NCI-H1930 (cell line): ENCODE data around the gene WDR77.

Experiments used
- DNase-seq, 2 experiments: peaks; one replicate each; lab custom pipeline; 2025; lab: John Stamatoyannopoulos, UW

Gene WDR77

GRCh38 chr1:111469539-111469938 is 20.5 kb upstream of the WDR77 start:
- DNase-seq, result no peak

DNA sequence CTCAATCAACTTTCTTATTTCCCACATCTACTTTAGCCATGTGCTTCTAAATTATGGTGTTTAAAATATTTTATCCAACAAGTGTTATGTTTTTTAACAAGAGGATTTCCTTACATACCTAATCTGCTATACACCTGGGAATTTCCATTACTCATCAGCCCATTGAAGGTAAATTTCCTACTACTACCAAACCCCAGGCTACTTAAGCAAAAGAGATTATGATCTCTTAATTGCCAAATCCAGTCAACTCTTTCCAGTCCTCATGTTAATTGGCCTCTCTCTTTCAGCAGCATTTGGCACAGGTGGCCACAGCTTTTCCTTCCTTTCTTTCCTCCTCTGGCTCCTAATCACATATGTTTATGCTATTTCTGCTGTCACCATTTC is 19.7 kb upstream of the WDR77 start:
- DNase-seq, result no peak

DNA sequence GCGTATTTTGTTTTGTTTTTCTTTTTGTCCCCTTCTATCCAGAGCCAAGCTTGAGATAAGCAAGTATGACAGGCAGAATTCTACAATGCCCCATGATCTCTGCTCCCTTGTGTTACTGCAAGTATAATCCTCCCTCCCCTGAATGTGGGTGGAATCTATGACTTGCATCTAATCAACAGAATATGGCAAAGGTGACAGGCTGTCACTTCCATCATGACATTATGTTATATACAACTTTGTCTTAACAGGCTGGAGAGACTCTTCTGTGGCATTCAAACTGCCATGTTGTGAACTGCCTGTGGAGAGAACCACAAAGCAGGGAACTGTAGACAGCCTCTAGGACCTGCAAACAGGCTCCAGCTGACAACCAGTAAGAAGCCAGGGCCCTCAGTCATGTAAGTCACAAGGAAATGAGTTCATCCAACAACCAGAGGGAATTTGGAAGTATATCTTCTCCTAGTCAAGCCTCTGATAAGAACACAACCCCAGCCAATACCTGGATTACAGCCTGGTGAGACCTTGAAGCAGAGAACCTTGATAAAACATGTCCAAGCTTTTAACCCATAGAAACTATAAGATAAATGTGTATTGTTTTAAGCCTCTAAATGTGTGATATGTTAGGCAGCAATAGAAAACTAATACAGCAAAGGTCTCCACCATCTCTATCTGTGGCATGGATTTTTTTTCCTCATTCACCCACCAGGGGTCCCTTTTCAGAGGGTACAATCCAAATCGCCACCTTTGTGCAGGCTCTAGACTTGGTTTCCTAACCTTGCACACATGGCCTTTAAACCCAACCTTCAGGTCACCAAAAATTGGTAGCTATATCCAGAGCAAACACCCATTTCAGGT is 19.0 kb upstream of the WDR77 start:
- DNase-seq, result no peak

GRCh38 chr1:111466480-111466879 is 17.4 kb upstream of the WDR77 start:
- DNase-seq, result no peak

DNA sequence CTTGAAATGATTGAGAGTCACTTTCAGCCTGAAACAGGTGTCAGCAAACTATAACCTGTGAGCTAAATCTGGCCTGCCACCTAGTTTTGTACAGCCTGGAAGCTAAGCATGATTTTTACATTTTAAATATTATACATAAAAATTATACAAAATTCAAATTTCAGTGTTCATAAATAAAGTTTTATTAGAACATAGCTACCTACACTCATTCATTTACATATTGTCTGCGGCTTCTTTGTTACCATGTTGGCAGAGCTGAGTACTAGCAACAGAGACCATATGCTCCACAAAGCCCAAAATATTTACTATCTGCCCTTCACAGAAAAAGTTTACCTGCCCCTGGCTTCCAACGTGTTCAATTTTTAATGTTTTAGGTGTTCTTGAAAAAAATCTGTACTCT is 16.7 kb upstream of the WDR77 start:
- no peak for DNase-seq

- DNase-seq, result no peak
These were observed 14.1 kb upstream of the WDR77 start for GRCh38 chr1:111463029-111463683.

GRCh38 chr1:111462370-111463028 is 13.4 kb upstream of the WDR77 start:
- no peak for DNase-seq

DNA sequence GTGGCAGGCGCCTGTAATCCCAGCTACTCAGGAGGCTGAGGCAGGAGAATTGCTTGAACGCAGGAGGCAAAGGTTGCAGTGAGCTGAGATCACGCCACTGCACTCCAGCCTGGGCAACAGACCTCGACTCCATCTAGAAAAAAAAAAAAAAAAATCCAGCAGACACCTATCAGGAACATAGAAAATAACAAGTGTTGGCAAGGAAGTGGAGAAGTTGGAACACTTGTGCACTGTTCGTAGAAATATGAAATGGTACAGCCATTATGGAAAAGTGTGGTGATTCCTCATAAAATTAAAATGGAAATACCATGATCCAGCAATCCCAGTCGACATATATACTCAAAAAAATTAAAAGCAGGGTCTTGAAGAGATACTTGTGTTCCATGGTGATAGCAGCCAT is 12.7 kb upstream of the WDR77 start:
- no peak for DNase-seq

DNA sequence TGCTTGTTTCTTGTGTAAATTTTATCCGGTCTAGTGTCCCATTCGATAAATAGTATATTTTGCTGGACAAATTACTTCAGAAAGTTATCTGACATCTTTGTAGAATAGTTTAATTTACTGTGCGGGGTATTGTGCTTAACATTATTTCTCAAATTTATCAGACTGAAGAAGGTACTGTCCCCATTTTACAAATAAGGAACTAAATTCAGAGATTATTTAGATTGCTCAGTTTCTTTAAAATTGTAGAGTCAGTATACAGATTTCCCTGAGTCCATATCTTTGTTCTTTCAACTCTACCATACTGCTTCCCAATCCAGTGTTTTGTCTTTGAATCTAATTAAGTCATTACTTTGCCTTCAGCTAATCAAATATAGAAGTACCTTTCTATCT is 6.6 kb upstream of the WDR77 start:
- no peak for DNase-seq

- DNase-seq, result no peak
These were observed 6.0 kb upstream of the WDR77 start for GRCh38 chr1:111454859-111455641.

DNA sequence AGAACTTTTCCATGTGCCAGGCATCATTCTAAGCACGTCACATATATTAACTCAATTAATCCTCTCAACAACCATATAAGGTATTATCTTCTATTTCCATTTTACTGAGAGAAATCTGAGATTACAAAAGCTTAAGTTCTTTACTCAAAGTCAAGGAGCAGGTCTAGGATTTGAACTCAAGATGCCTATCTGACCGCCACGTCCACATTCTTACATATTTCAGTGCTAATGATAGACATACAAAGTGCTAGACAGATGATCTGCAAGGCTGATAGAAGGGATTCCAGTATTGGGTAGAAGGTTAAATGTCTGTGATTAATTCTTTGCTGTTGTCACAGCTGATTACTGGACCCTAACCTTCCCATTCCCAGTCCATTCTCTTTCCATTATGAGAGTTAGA is 4.7 kb upstream of the WDR77 start:
- no peak for DNase-seq

- no peak for DNase-seq
These were observed 3.5 kb upstream of the WDR77 start for GRCh38 chr1:111452581-111452980.

DNA sequence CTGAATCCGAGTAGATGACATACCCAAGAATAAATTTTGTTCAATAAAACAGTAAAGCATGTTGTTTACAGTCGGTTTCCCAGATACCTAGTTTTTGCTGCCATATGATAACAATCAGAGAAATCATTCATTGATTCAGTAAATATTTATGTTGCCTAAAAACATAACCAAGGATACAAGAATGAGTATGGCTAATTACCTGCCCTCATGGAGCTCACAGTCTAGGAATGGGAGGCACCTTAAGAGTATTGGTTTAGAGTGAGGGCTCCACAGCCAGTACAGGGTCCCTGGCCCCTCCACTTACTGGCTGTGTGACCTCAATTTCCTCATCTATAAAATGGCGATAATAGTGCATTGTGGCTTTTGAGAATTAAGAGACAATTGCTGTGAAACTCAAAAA is 1.1 kb upstream of the WDR77 start:
- DNase-seq, result no peak

DNA sequence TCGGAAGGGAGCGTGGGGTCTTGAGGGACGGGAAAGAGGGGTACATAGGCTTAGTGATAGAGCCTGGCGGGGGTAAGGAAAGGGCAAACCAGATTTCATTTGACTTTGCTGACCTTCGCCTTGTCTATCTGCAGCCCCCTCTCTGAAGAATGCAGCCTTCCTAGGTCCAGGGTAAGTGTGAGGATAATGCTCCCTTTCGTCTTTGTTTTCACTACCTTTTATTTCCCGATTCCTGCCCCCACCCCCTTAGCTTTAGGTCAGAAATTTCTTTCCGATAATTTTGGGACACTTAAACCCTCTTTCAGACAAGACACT is 604 bp upstream of the WDR77 start:
- no peak for DNase-seq

DNA sequence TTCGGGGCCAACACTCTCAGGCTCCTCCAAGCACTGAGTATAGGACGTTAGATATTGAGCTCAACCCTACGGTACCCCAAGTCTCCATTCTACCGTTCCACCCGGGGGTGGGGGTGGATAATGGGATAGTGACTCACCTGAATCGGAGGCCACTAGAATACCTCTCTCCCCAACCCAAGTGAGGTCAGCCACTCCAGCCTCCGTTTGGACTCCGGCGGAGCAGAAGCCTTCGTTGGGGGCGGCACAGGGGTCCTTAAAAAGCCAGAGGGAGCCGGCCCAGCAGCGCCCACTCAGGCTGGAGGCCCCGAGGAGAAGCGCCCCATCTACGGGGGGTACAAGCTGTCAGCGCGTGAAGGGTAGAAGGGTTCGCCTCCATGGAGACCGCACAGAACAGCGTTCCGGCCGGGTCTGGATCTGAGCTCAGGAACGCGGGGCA is 556 bp downstream of the WDR77 start:
- no peak for DNase-seq

DNA sequence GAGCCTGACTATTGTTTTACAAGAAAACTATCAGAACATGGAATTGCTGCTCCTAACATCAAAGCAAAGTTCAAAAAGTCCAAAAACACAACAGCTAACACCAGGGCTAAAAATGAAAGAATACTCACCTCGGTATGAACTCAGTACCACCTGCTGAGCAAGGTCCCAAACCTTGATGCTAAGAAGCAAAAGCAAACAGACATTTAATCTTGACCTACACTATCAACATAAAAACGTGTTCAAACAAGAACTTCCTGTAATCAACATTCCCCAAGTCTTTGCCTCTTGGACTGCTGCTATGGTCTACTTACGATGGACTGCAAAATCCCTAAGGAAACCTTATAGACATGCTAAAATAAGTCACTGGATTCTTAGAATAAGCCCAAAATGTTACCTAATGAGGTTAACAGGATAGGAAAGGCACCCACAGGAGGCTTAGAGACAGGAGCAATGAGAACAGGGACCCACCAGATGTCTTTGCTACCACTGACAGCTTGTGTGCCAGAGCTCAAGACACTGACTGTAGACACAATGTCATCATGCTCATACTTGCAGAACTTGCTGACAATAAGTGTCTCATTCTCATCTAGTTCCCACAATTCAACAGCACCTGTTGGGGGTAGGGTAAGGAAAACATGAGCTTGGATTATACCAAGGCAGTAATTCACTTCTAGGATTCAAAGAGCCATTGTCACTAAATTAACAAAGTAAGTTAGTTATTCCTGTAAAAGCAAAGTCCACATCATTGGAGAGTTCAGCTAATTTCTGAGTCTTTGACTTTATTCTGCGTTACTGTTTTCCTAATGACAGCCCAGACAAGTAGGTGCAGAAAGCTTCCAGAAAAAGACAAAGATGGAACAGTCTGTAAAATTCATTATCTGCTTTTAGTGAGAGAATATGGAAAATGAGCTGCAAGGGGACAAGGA is 1.8 kb downstream of the WDR77 start:
- no peak for DNase-seq

DNA sequence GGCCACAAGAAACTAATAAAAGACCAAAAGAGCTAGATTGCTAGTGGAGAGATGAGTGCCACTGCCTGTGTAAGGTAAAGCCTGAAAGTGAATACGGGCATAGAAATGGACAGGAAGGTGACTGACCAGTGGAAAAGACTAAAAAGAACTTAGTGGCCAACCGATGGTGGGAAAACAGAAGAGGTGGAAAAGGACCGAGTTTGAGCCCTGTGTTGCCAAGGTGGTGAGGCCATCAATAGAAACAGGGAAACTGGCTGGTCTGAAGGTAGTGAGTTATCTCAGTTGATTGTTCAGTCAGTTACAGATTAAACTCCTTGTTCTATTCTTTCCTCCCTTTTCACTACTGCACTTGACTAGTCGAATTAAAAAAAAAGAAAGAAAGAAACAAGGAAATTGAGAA is 2.5 kb downstream of the WDR77 start:
- no peak for DNase-seq

DNA sequence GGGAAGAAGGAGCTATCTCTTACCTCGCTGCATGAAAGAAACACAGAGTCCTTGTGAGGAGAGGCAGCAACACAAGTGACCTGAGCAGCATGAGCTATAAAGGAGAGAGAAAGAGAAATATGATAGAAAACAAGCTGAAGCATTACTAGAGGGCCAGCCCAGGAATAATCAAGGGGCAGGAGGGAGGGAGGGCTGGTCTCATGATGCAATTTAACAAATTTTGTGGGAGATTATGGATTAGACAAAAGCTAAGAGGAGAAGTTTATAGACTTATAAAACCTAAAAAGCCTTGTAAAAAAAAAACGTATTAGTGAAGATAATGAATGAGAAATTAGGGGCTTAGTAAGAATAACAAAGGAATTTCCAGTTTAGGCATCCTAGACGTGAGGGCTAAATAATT is 5.0 kb downstream of the WDR77 start:
- DNase-seq, result no peak

- DNase-seq, result no peak
These were observed 6.6 kb downstream of the WDR77 start for GRCh38 chr1:111442457-111442856.

DNA sequence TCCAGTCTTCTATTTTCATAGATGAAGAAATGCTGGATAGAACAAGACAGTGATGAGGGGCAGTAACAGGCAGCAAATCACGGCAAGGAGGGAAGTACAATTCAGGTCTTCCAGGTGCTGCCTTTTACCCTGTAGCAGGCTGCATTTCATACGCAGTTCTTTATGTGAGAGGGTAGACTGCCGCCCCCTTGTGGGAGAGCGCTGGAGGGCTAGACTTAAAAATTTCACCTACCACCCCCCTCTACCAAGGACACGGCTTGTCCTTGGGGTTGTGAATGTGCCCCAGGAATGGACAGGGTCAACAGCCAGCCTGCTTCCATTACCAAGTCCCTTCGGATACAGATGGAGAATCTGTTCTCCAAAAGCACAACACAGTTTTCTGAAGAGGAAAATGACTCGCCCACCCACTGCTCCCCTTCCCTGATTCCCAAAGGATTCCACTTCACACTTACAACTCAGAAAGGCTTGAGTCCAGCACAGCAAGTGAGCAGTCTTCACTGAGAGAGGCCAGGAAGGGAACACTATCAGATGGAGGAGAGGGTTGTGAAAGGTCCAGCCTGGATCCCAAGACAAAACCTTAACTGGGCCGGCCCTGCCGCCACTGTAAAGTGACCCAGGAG is 7.4 kb downstream of the WDR77 start:
- peak in 1 of 2 experiments; percentile 16 for DNase-seq
